K562 (cell line): ENCODE measurements around the gene DYRK1B. TPM values are rescaled to one million over a fixed set of nuclear protein-coding genes. Genes with fewer than 3 reads are reported as not detected.

Experiments
- CREB1 ChIP-seq, 2 experiments: sonication (generic) in 1 of 2; formaldehyde crosslinking in 1 of 2; IDR thresholded peaks; 2 replicates each; pipeline versions ENCODE4 v1.6.1 to v1.8.0; 2012 to 2022; ENCODE audit warnings: inconsistent platforms in 1 of 2, mild to moderate bottlenecking in 1 of 2, missing genetic modification reagents in 1 of 2, moderate library complexity in 1 of 2
- DACH1 ChIP-seq: fragments of 450-650 bp; IDR thresholded peaks from 2 replicates; pipeline ENCODE4 v1.6.1; 2018; ENCODE audit not compliant: partially characterized antibody
- FIP1L1 ChIP-seq: fragments of 200-400 bp; formaldehyde crosslinking; IDR thresholded peaks from 2 replicates; pipeline ENCODE4 v1.6.1; 2018; ENCODE audit warnings: mild to moderate bottlenecking, low read depth, low read length; ENCODE audit not compliant: poor library complexity, severe bottlenecking
- HDAC3 ChIP-seq: fragments of 450-650 bp; IDR thresholded peaks from 2 replicates; pipeline ENCODE4 v1.6.1; 2018; ENCODE audit warnings: borderline replicate concordance, mild to moderate bottlenecking, moderate library complexity; ENCODE audit not compliant: partially characterized antibody
- HDAC6 ChIP-seq: IDR thresholded peaks from 2 replicates; pipeline ENCODE4 v1.6.1; 2012; ENCODE audit warnings: low read depth, mild to moderate bottlenecking, control low read depth, inconsistent platforms, low read length, moderate library complexity
- KAT2B ChIP-seq: IDR thresholded peaks from one replicate; pipeline ENCODE4 v1.6.1; 2012; ENCODE audit warnings: low read depth, mild to moderate bottlenecking, control low read depth, inconsistent platforms, low read length, moderate library complexity
- MAFF ChIP-seq: IDR thresholded peaks from 2 replicates; pipeline ENCODE4 v1.6.1; 2012; ENCODE audit warnings: low read length, improper control_type of control experiment
- PTRF ChIP-seq: fragments of 450-650 bp; IDR thresholded peaks from 2 replicates; pipeline ENCODE4 v1.6.1; 2016; ENCODE audit warnings: mild to moderate bottlenecking, missing genetic modification characterization, missing compliant biosample characterization
- SMAD4 ChIP-seq: fragments of 250-450 bp; sonication (Bioruptor Pico); conservative IDR thresholded peaks from 2 replicates; pipeline ENCODE4 v1.8.0; 2021; ENCODE audit warnings: inconsistent platforms, mild to moderate bottlenecking, moderate library complexity
- SNRNP70 ChIP-seq: fragments of 200-400 bp; formaldehyde crosslinking; optimal IDR thresholded peaks from 2 replicates; pipeline ENCODE3; 2017; ENCODE audit warnings: low read depth, low read length
- ZEB2 ChIP-seq: fragments of 450-650 bp; IDR thresholded peaks from 2 replicates; pipeline ENCODE4 v1.6.1; 2016
- ZNF507 ChIP-seq: conservative IDR thresholded peaks from 2 replicates; pipeline ENCODE4 v1.6.1; 2017; ENCODE audit warnings: missing genetic modification characterization, missing compliant biosample characterization
- ZNF79 ChIP-seq: fragments of 250-450 bp; sonication (Bioruptor Pico); IDR thresholded peaks from 2 replicates; pipeline ENCODE4 v1.4.0; 2020; ENCODE audit warnings: low read depth, mild to moderate bottlenecking, moderate library complexity
- polyA plus RNA-seq, 8 experiments: library from polyadenylated mRNA; depleted of rRNA in 4 of 8; stranded (reverse) in 5 of 8; unstranded in 3 of 8; fragments of >200 nt; fragmentation: Nextera tagmentation in 2 of 8; fragmentation: Illumina TruSeq in 1 of 8; extraction: Ambion mirVana in 2 of 8; extraction: Trizol in 1 of 8; gene quantifications; 2 replicates each; pipeline versions ENCODE4 v1.2.1 to v1.2.3, GENCODE V29; 2011 to 2014; ENCODE audit warnings: inconsistent platforms in 1 of 8, missing spikeins in 1 of 8
- total RNA-seq, 7 experiments: library from RNA; depleted of rRNA in 6 of 7; stranded (reverse); fragments of >200 nt in 6 of 7; fragmentation: Illumina TruSeq in 2 of 7; extraction: Trizol in 2 of 7; gene quantifications; 2 replicates each; pipeline versions ENCODE4 v1.2.1 to v1.2.3, GENCODE V29; 2011 to 2021; ENCODE audit warnings: low replicate concordance in 1 of 7
- TF ChIP-seq, protein P1 (sequence below): fragments of 250-450 bp; sonication (Bioruptor Pico); IDR thresholded peaks from 2 replicates; pipeline ENCODE4 v1.8.0; 2021; ENCODE audit warnings: mild to moderate bottlenecking, moderate library complexity
- TF ChIP-seq, protein P2 (sequence below): fragments of 450-650 bp; formaldehyde crosslinking; IDR thresholded peaks from 2 replicates; pipeline ENCODE4 v1.4.0; 2020; ENCODE audit warnings: mild to moderate bottlenecking, mixed read lengths
- TF ChIP-seq, protein P3 (sequence below): fragments of 250-450 bp; sonication (Bioruptor Pico); IDR thresholded peaks from 2 replicates; pipeline ENCODE4 v1.5.0; 2020; ENCODE audit warnings: mild to moderate bottlenecking, borderline replicate concordance
- TF ChIP-seq, protein P4 (sequence below): sonication (generic); formaldehyde crosslinking; IDR thresholded peaks from 2 replicates; pipeline ENCODE4 v1.8.1; 2023; ENCODE audit warnings: mild to moderate bottlenecking, missing genetic modification reagents
- TF ChIP-seq, protein P5 (sequence below): fragments of 250-450 bp; sonication (Bioruptor Pico); IDR thresholded peaks from 2 replicates; pipeline ENCODE4 v1.6.1; 2021; ENCODE audit warnings: mild to moderate bottlenecking
- TF ChIP-seq, protein P6 (sequence below): fragments of 450-650 bp; IDR thresholded peaks from 2 replicates; pipeline ENCODE4 v1.6.1; 2016; ENCODE audit warnings: low read depth, mild to moderate bottlenecking, moderate library complexity

The DYRK1B gene
- total and polyA plus RNA-seq, 9 of the 15 experiments (the other 6 are each of a cell fraction or from before 2014, with no cell fraction given), result 0.91 to 5.2 (median 1.5) TPM; not detected in 2

DNA sequence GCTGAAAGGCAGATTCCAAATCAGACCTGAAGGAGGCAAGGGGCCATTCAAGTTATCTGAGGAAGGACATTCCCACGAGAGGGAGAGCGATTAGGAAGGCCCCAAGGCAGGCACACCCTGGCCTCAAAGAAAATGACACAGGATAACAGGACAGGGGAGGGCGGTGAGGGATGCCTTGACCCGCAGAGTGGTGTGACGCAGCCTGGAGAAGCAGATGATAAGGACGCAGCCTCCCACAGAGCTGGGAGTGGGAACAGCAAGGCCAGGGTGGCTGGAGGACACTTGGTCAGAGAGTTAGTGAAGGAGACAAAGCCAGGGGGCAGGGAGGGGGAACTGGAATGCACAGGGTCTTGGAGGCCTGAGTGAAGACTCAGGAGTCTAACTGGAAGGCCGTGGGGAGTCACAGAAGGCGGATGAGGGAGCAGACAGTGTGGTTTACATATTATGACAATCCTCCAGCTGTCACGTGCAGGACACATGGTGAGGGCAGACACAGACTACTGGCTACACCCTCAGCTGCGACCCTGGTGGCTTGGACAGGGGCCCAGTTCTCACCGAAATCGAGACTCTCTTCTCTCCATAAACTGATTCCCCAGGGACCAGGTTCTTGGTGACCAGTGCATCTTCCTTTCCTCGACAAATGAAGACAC, 5.8 kb upstream of the DYRK1B start (continued):
- TF ChIP-seq, protein P1, sequence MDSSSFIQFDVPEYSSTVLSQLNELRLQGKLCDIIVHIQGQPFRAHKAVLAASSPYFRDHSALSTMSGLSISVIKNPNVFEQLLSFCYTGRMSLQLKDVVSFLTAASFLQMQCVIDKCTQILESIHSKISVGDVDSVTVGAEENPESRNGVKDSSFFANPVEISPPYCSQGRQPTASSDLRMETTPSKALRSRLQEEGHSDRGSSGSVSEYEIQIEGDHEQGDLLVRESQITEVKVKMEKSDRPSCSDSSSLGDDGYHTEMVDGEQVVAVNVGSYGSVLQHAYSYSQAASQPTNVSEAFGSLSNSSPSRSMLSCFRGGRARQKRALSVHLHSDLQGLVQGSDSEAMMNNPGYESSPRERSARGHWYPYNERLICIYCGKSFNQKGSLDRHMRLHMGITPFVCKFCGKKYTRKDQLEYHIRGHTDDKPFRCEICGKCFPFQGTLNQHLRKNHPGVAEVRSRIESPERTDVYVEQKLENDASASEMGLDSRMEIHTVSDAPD (CRISPR knock-in tag), result no peak
- no peak for TF ChIP-seq HDAC6
- no peak for TF ChIP-seq KAT2B
- TF ChIP-seq ZNF507 (tag), result no peak
- TF ChIP-seq, protein P2, sequence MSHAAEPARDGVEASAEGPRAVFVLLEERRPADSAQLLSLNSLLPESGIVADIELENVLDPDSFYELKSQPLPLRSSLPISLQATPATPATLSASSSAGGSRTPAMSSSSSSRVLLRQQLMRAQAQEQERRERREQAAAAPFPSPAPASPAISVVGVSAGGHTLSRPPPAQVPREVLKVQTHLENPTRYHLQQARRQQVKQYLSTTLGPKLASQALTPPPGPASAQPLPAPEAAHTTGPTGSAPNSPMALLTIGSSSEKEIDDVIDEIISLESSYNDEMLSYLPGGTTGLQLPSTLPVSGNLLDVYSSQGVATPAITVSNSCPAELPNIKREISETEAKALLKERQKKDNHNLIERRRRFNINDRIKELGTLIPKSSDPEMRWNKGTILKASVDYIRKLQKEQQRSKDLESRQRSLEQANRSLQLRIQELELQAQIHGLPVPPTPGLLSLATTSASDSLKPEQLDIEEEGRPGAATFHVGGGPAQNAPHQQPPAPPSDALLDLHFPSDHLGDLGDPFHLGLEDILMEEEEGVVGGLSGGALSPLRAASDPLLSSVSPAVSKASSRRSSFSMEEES (CRISPR knock-in tag), result no peak; the same call in 1 of the 2 replicates
- no peak for TF ChIP-seq PTRF (tag)
- TF ChIP-seq, protein P3, sequence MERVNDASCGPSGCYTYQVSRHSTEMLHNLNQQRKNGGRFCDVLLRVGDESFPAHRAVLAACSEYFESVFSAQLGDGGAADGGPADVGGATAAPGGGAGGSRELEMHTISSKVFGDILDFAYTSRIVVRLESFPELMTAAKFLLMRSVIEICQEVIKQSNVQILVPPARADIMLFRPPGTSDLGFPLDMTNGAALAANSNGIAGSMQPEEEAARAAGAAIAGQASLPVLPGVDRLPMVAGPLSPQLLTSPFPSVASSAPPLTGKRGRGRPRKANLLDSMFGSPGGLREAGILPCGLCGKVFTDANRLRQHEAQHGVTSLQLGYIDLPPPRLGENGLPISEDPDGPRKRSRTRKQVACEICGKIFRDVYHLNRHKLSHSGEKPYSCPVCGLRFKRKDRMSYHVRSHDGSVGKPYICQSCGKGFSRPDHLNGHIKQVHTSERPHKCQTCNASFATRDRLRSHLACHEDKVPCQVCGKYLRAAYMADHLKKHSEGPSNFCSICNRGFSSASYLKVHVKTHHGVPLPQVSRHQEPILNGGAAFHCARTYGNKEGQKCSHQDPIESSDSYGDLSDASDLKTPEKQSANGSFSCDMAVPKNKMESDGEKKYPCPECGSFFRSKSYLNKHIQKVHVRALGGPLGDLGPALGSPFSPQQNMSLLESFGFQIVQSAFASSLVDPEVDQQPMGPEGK (CRISPR knock-in tag), result no peak
- TF ChIP-seq, protein P4, sequence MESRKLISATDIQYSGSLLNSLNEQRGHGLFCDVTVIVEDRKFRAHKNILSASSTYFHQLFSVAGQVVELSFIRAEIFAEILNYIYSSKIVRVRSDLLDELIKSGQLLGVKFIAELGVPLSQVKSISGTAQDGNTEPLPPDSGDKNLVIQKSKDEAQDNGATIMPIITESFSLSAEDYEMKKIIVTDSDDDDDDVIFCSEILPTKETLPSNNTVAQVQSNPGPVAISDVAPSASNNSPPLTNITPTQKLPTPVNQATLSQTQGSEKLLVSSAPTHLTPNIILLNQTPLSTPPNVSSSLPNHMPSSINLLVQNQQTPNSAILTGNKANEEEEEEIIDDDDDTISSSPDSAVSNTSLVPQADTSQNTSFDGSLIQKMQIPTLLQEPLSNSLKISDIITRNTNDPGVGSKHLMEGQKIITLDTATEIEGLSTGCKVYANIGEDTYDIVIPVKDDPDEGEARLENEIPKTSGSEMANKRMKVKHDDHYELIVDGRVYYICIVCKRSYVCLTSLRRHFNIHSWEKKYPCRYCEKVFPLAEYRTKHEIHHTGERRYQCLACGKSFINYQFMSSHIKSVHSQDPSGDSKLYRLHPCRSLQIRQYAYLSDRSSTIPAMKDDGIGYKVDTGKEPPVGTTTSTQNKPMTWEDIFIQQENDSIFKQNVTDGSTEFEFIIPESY (CRISPR knock-in tag), result no peak
- TF ChIP-seq, protein P5, sequence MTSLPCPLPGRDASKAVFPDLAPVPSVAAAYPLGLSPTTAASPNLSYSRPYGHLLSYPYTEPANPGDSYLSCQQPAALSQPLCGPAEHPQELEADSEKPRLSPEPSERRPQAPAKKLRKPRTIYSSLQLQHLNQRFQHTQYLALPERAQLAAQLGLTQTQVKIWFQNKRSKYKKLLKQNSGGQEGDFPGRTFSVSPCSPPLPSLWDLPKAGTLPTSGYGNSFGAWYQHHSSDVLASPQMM (CRISPR knock-in tag), result no peak
- no peak for TF ChIP-seq DACH1
- TF ChIP-seq FIP1L1, result no peak
- TF ChIP-seq MAFF, result no peak
- no peak for TF ChIP-seq ZNF79 (CRISPR knock-in tag)
- TF ChIP-seq SNRNP70, result no peak
- 0 out of 2 replicates have a peak, but pooled peaks have one; percentile 22 for TF ChIP-seq CREB1 (IDR thresholded peaks at IDR 0.05)
- peak; percentile 54; the same call in 1 of the 2 replicates for TF ChIP-seq CREB1 (CRISPR knock-in tag; IDR thresholded peaks at IDR 0.05)
- TF ChIP-seq SMAD4 (CRISPR knock-in tag), result peak; percentile 74
- no peak for TF ChIP-seq ZEB2
- TF ChIP-seq HDAC3, result no peak
- TF ChIP-seq, protein P6, sequence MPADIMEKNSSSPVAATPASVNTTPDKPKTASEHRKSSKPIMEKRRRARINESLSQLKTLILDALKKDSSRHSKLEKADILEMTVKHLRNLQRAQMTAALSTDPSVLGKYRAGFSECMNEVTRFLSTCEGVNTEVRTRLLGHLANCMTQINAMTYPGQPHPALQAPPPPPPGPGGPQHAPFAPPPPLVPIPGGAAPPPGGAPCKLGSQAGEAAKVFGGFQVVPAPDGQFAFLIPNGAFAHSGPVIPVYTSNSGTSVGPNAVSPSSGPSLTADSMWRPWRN, result no peak
